IMR-90 (cell line): Measurements from ENCODE around the gene CD86. TPM values are rescaled to one million over a fixed set of nuclear protein-coding genes. Genes with fewer than 3 reads are reported as not detected.

ENCODE experiments used
- ATAC-seq: fragments of 200-7000 bp; cut with Tn5 transposase; 2 replicates; pipeline ENCODE4 v1.9.1; 2020; ENCODE audit warnings: low read depth, mild to moderate bottlenecking, moderate library complexity
- BruUV-seq: library from RNA; stranded (reverse); fragments of 400-500 nt; replicated peaks from 2 replicates; lab custom pipeline; 2021; lab: Mats Ljungman, UMichigan
- CTCF ChIA-PET: fragments of 300-600 bp; formaldehyde crosslinking; extraction: SDS; loops from one replicate; lab custom pipeline; 2021; ENCODE audit warnings: antibody characterized with exemption; lab: Yijun Ruan, JAX
- POLR2A ChIA-PET: fragments of 300-600 bp; sonication (Branson Sonifier 250); formaldehyde crosslinking; loops from one replicate; lab custom pipeline; 2022; ENCODE audit warnings: antibody characterized with exemption; ENCODE audit not compliant: unreplicated experiment; lab: Charles Lee
- DNase-seq: peaks from one replicate; pipeline ENCODE4 v3.0.0; 2013
- H2AFZ ChIP-seq: replicated peaks from 2 replicates; pipeline ENCODE3; 2013; ENCODE audit warnings: low read length, mild to moderate bottlenecking; ENCODE audit not compliant: poor library complexity
- H2AK5ac ChIP-seq: 2 replicates; pipeline ENCODE4 v1.6.1; 2013; ENCODE audit warnings: low read depth, low read length, inconsistent platforms
- H2AK9ac ChIP-seq: replicated peaks from 2 replicates; pipeline ENCODE3; 2013; ENCODE audit warnings: mild to moderate bottlenecking, low read depth, low read length, moderate library complexity; ENCODE audit not compliant: poor library complexity
- H2BK120ac ChIP-seq: 2 replicates; pipeline ENCODE4 v1.6.1; 2013; ENCODE audit warnings: low read depth, low read length, inconsistent platforms
- H2BK15ac ChIP-seq: 3 replicates; pipeline ENCODE4 v1.6.1; 2013; ENCODE audit warnings: low read depth, low read length, inconsistent platforms
- H2BK20ac ChIP-seq: 2 replicates; pipeline ENCODE4 v1.6.1; 2013; ENCODE audit warnings: low read depth, mild to moderate bottlenecking, inconsistent platforms, low read length, moderate library complexity
- H2BK5ac ChIP-seq: 2 replicates; pipeline ENCODE4 v1.6.1; 2013; ENCODE audit warnings: mild to moderate bottlenecking, low read depth, low read length, inconsistent platforms; ENCODE audit not compliant: poor library complexity, severe bottlenecking
- H3K14ac ChIP-seq: replicated peaks from 2 replicates; pipeline ENCODE4 v1.6.1; 2013; ENCODE audit warnings: low read depth, low read length, inconsistent platforms
- H3K18ac ChIP-seq: 2 replicates; pipeline ENCODE4 v1.6.1; 2013; ENCODE audit warnings: low read depth, low read length, control low read depth
- H3K23ac ChIP-seq: 2 replicates; pipeline ENCODE4 v1.6.1; 2013; ENCODE audit warnings: low read depth, low read length, inconsistent platforms
- H3K27ac ChIP-seq: 2 replicates; pipeline ENCODE4 v1.5.1; 2013; ENCODE audit warnings: mild to moderate bottlenecking, control low read depth, low read length; ENCODE audit not compliant: insufficient read depth
- H3K27me3 ChIP-seq: 2 replicates; pipeline ENCODE4 v1.6.1; 2013; ENCODE audit warnings: low read length; ENCODE audit not compliant: control insufficient read depth, insufficient read depth
- H3K36me3 ChIP-seq: 2 replicates; pipeline ENCODE4 v1.6.1; 2013; ENCODE audit warnings: low read length, mixed read lengths; ENCODE audit not compliant: control insufficient read depth, insufficient read depth
- H3K4ac ChIP-seq: 2 replicates; pipeline ENCODE4 v1.6.1; 2013; ENCODE audit warnings: low read depth, low read length, inconsistent platforms
- H3K4me1 ChIP-seq: 2 replicates; pipeline ENCODE4 v1.6.1; 2013; ENCODE audit warnings: low read length, mixed read lengths; ENCODE audit not compliant: control insufficient read depth, insufficient read depth
- H3K4me2 ChIP-seq: 2 replicates; pipeline ENCODE4 v1.6.1; 2013; ENCODE audit warnings: low read depth, mild to moderate bottlenecking, control low read depth, low read length, moderate library complexity
- H3K4me3 ChIP-seq: 2 replicates; pipeline ENCODE4 v1.5.1; 2013; ENCODE audit warnings: low read depth, mild to moderate bottlenecking, control low read depth, low read length, moderate library complexity; ENCODE audit not compliant: insufficient read depth
- H3K56ac ChIP-seq: 2 replicates; pipeline ENCODE4 v1.6.1; 2013; ENCODE audit warnings: low read length, inconsistent platforms; ENCODE audit not compliant: insufficient read depth; ENCODE audit errors: extremely low read depth
- H3K79me1 ChIP-seq, 2 experiments: 2 replicates each; pipeline ENCODE4 v1.6.1; 2013; ENCODE audit warnings: low read length in 2 of 2, inconsistent platforms in 1 of 2, low read depth in 1 of 2
- H3K9ac ChIP-seq: 2 replicates; pipeline ENCODE4 v1.6.1; 2013; ENCODE audit warnings: low read depth, low read length, control low read depth
- H3K9me1 ChIP-seq: 2 replicates; pipeline ENCODE4 v1.6.1; 2013; ENCODE audit warnings: low read length, inconsistent platforms; ENCODE audit not compliant: insufficient read depth
- H3K9me3 ChIP-seq: 2 replicates; pipeline ENCODE4 v1.6.1; 2013; ENCODE audit warnings: low read length; ENCODE audit not compliant: control insufficient read depth, insufficient read depth
- H4K20me1 ChIP-seq: 2 replicates; pipeline ENCODE4 v1.6.1; 2013; ENCODE audit warnings: low read length, inconsistent platforms; ENCODE audit not compliant: insufficient read depth
- H4K5ac ChIP-seq: 2 replicates; pipeline ENCODE4 v1.6.1; 2013; ENCODE audit warnings: mild to moderate bottlenecking, low read depth, low read length, control low read depth
- H4K8ac ChIP-seq, 2 experiments: 2 replicates each; pipeline ENCODE4 v1.6.1; 2013; ENCODE audit warnings: low read depth in 2 of 2, low read length in 2 of 2, control low read depth in 1 of 2, inconsistent platforms in 1 of 2
- H4K91ac ChIP-seq: 2 replicates; pipeline ENCODE4 v1.6.1; 2013; ENCODE audit warnings: low read depth, low read length, inconsistent platforms; ENCODE audit not compliant: insufficient read depth
- BHLHE40 ChIP-seq: fragments of 150-350 bp; IDR thresholded peaks from 2 replicates; pipeline ENCODE4 v1.6.1; 2016; ENCODE audit warnings: mild to moderate bottlenecking, low read depth, low read length
- CEBPB ChIP-seq: IDR thresholded peaks from 2 replicates; pipeline ENCODE4 v1.6.1; 2012; ENCODE audit warnings: low read depth, low read length, improper control_type of control experiment
- CHD1 ChIP-seq: IDR thresholded peaks from 2 replicates; pipeline ENCODE4 v1.6.1; 2012; ENCODE audit warnings: low read depth, low read length, improper control_type of control experiment
- CTCF ChIP-seq: conservative IDR thresholded peaks from 2 replicates; pipeline ENCODE4 v1.5.1; 2012; ENCODE audit warnings: mild to moderate bottlenecking, low read depth, low read length, improper control_type of control experiment
- ELK1 ChIP-seq: fragments of 150-350 bp; IDR thresholded peaks from 2 replicates; pipeline ENCODE4 v1.6.1; 2016; ENCODE audit warnings: low read depth, mild to moderate bottlenecking, low read length, moderate library complexity, borderline replicate concordance
- FOS ChIP-seq: fragments of 150-350 bp; IDR thresholded peaks from 2 replicates; pipeline ENCODE4 v1.6.1; 2016; ENCODE audit warnings: low read depth, low read length
- MAFK ChIP-seq: IDR thresholded peaks from 2 replicates; pipeline ENCODE4 v1.6.1; 2012; ENCODE audit warnings: low read depth, low read length, improper control_type of control experiment
- MAZ ChIP-seq: IDR thresholded peaks from 2 replicates; pipeline ENCODE4 v1.6.1; 2012; ENCODE audit warnings: low read depth, mild to moderate bottlenecking, low read length, improper control_type of control experiment, moderate library complexity, borderline replicate concordance
- MXI1 ChIP-seq: IDR thresholded peaks from 2 replicates; pipeline ENCODE4 v1.6.1; 2012; ENCODE audit warnings: low read depth, mild to moderate bottlenecking, low read length, moderate library complexity, borderline replicate concordance
- NFE2L2 ChIP-seq: fragments of 150-350 bp; IDR thresholded peaks from 2 replicates; pipeline ENCODE4 v1.6.1; 2016; ENCODE audit warnings: low read depth, mild to moderate bottlenecking, low read length
- POLR2A ChIP-seq: IDR thresholded peaks from 2 replicates; pipeline ENCODE4 v1.6.1; 2012; ENCODE audit warnings: mild to moderate bottlenecking, low read depth, low read length
- RAD21 ChIP-seq: IDR thresholded peaks from 2 replicates; pipeline ENCODE4 v1.6.1; 2012; ENCODE audit warnings: low read length, improper control_type of control experiment
- RCOR1 ChIP-seq: IDR thresholded peaks from 2 replicates; pipeline ENCODE4 v1.6.1; 2012; ENCODE audit warnings: mild to moderate bottlenecking, low read length, improper control_type of control experiment; ENCODE audit not compliant: insufficient replicate concordance
- RFX5 ChIP-seq: IDR thresholded peaks from 2 replicates; pipeline ENCODE4 v1.8.0; 2012; ENCODE audit warnings: low read depth, mild to moderate bottlenecking, low read length, moderate library complexity
- SMC3 ChIP-seq: fragments of 150-350 bp; IDR thresholded peaks from 2 replicates; pipeline ENCODE4 v1.6.1; 2016; ENCODE audit warnings: low read depth, mild to moderate bottlenecking, antibody characterized with exemption, low read length, moderate library complexity
- USF2 ChIP-seq: fragments of 150-350 bp; IDR thresholded peaks from 2 replicates; pipeline ENCODE4 v1.6.1; 2017; ENCODE audit warnings: mild to moderate bottlenecking, antibody characterized with exemption, low read length, low read depth
- WGBS, 2 experiments: methylation state at CpG; one replicate each; pipeline versions ENCODE4 v1.1.5 to v1.1.7; 2013; ENCODE audit warnings: missing lambda C conversion rate in 2 of 2; ENCODE audit not compliant: insufficient read length in 1 of 2; ENCODE audit errors: extremely low coverage in 2 of 2; 5-methylcytosine and 5-hydroxymethylcytosine counted together
- dilution Hi-C: fragments of 300-500 bp; cut with HindIII; formaldehyde crosslinking; loops from one replicate; pipeline ENCODE4 v1.14.3; 2018; ENCODE audit warnings: low sequenced_read_pairs; ENCODE audit not compliant: unreplicated experiment
- in situ Hi-C: fragments of 300-500 bp; cut with MboI; formaldehyde crosslinking; loops from 3 replicates; pipeline ENCODE4 v1.14.3; 2019; ENCODE audit warnings: low sequenced_read_pairs, inconsistent platforms, mixed read lengths
- intact Hi-C: fragments of 100-400 bp; cut with micrococcal nuclease; formaldehyde crosslinking; loops from 2 replicates; pipeline ENCODE4 v1.10.0; 2022
- polyA plus RNA-seq, 3 experiments: library from polyadenylated mRNA; depleted of rRNA; stranded (reverse); fragments of >200 nt; gene quantifications; 2 replicates each; pipeline ENCODE4 v1.2.3, GENCODE V29; 2012; ENCODE audit warnings: low replicate concordance in 1 of 3
- total RNA-seq: library from RNA; depleted of rRNA; stranded (reverse); fragments of >200 nt; gene quantifications from 2 replicates; pipeline ENCODE4 v1.2.3, GENCODE V29; 2012

The CD86 gene
- total and polyA plus RNA-seq, 2 of the 4 experiments (the other 2 are of a cell fraction) = not detected

GRCh38 chr3:122123850-122124249, 68.7 kb downstream of the CD86 start:
- dilution Hi-C loops = no loop called here
- intact Hi-C loops = no loop called here

More at GRCh38 chr3:122123850-122124249, 68.7 kb downstream of the CD86 start:
- ChIA-PET CTCF (no interaction called here), POLR2A (no interaction called here)
- no peak overlapping the region for H4K8ac ChIP-seq
- no peak overlapping the region for H2AFZ ChIP-seq
- H3K9me1 ChIP-seq = no peaks in the 10 kb centered on the region
- no peak overlapping the region for H4K5ac ChIP-seq
- no peak overlapping the region for H3K18ac ChIP-seq
- no peaks in the 10 kb centered on the region for H3K9me3 ChIP-seq
- H2BK120ac ChIP-seq = no peak overlapping the region
- H3K56ac ChIP-seq = no peak overlapping the region
- in situ Hi-C loops = no loop called here
- H3K27me3 ChIP-seq = no peaks in the 10 kb centered on the region
- WGBS, 2 experiments = no CpG with 5 or more reads among the region's 1 CpG
- no peaks in the 10 kb centered on the region for H4K20me1 ChIP-seq
- no peaks in the 10 kb centered on the region for H3K4me1 ChIP-seq
- no peak for TF ChIP-seq RCOR1
- no peak for TF ChIP-seq USF2
- TF ChIP-seq NFE2L2 = no peak
- TF ChIP-seq CHD1 = no peak
- TF ChIP-seq MAFK = no peak
- TF ChIP-seq ELK1 = no peak
- no peak for TF ChIP-seq CTCF
- TF ChIP-seq BHLHE40 = no peak
- no peak for TF ChIP-seq SMC3
- TF ChIP-seq MAZ = no peak
- no peak for TF ChIP-seq MXI1
- TF ChIP-seq RAD21 = no peak
- TF ChIP-seq FOS = no peak
- TF ChIP-seq RFX5 = no peak
- no peak for TF ChIP-seq CEBPB
- no peak for TF ChIP-seq POLR2A
- H3K4me2 ChIP-seq = no peak overlapping the region
- no peak overlapping the region for H2BK5ac ChIP-seq
- H3K36me3 ChIP-seq = no peaks in the 10 kb centered on the region
- H4K91ac ChIP-seq = no peak overlapping the region
- no peak overlapping the region for H3K14ac ChIP-seq
- H2BK15ac ChIP-seq = no peak overlapping the region
- no peak for ATAC-seq
- no peak overlapping the region for H2AK5ac ChIP-seq
- no peak for DNase-seq
- H3K23ac ChIP-seq = no peak overlapping the region
- H3K79me1 ChIP-seq = no peaks in the 10 kb centered on the region
- no TSS peak for BruUV-seq
- H2AK9ac ChIP-seq = no peak overlapping the region
- H2BK20ac ChIP-seq = no peak overlapping the region
- H3K4ac ChIP-seq = no peak overlapping the region
- no peak overlapping the region for H3K4me3 ChIP-seq
- no peak overlapping the region for H3K9ac ChIP-seq
- H3K27ac ChIP-seq = no peak overlapping the region
